GM10847 (cell line): ENCODE results near the gene SLC11A2.

Experiments
- POLR2A ChIP-seq: IDR thresholded peaks from 2 replicates; pipeline ENCODE4 v1.6.1; 2011; ENCODE audit not compliant: insufficient read length; ENCODE audit errors: extremely low read depth

SLC11A2 gene

DNA sequence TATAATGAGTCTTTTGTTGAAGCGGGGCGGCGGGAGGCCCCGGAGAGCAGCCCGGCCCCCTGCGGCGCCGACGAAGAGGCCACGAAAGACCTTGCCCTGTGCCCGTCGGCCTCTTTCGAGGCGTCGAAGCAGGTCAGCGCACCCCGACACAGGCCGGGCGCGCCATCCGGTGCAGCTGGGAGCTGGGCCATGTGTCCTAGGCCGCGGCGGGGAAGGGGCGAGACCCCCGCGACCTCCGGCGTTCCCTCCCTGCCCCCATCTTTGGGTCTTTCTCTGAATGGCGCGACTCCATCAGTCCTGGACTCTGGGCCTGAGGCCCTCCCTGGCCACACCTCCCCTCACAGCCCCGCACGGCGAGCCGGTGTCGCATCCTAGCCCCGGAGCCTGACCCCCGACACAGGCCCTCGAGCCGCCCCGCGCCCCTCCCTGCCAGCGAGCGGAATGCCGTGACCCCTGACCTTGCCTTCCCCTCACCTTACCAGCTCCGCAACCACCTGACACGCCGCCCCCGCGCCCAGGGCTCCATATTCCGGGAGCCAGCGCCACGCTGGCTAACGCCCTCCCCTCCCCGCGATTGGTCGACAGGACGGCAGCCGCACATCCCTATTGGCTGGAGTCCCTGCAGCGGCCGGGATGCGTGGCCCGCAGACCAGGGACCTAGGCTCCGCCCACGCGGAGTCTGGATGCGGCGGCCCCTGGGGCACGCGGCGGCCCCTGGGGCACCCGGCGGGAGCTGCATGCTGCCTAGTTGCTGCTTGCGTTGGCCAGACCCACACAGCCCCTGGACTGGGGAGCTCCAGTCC lies at the start of gene SLC11A2:
Gene SLC11A2, minus strand, starts transcription at position 549 of the 803 bp plus-strand sequence. CDS start 15,656 bp downstream, outside the sequence.
- peak; percentile 73 for TF ChIP-seq POLR2A

DNA sequence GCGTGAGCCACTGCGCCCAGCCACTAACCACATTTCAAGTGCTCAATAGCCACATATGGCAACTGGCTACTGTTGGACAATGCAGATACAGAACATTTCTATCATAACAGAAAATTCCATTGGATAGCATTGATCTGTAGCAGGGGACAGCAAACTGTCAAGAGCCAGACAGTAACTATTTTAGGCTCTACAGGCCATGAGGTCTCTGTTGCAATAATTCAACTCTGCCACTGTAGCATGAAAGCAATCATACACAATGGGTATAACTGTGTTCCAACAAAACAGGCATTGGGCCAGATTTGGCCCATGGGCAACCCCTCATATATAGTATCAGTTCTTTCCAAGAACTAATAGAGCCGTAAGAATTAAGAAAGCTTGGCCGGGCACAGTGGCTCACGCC lies 49.2 kb upstream of the SLC11A2 start:
- TF ChIP-seq POLR2A: no peak

DNA sequence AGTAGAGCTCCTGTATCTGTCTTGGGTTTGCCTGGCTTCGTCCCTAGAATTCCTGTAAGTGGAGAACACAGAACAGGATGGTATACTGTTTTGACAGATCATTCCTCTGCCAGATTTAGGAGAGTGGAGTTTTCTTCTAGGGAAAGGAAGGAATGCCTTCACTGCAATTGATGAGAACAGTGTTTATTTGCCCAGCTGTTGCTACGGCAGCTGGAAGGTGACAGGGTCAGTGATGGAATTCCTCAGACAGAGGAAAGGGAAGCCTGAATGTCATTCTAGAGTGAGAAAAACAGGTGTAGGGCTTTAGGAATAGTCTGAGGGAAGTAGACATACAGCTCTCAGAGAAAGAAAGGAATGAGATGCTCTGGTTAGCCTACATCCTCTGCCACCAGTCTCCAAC lies 45.5 kb upstream of the SLC11A2 start:
- no peak for TF ChIP-seq POLR2A

DNA sequence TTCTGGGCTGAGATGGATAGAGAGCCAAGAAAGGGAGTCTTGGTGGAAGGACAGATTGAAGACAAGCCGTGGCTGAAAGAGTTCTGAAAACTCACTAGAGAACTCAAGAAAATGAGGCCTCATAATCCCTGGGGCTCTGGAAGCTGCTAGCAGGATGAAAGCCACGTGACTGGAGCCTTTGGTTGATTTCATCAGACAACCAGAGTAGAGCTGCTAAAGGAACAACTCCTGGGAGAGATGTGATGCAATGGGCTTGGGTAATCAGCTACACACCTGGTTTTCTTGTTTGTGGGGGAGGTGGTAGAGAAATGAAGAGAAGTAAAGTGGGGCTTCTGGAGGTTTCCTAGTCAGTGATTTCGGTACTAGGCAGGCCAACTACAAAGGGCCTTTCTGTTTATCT lies 43.8 kb upstream of the SLC11A2 start:
- TF ChIP-seq POLR2A: no peak

DNA sequence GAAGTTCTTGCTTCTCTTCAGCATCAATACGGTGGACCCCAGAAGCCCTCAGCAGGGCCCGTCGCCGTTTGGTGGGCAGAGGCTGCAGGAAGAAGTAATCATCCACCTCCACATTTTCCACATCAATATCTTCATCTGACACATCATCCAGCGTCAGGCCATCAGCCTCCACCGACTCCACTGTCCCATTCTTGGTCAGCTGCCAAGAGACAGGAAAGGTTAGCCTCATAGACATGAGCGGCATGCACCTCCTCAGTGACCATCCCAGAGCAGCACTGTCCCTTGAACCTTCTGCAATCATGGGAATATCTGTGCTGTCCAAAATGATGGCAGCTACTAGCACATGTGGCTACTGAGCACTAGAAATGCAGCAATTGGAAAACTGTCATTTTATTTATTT lies 41.6 kb upstream of the SLC11A2 start:
- TF ChIP-seq POLR2A: no peak

DNA sequence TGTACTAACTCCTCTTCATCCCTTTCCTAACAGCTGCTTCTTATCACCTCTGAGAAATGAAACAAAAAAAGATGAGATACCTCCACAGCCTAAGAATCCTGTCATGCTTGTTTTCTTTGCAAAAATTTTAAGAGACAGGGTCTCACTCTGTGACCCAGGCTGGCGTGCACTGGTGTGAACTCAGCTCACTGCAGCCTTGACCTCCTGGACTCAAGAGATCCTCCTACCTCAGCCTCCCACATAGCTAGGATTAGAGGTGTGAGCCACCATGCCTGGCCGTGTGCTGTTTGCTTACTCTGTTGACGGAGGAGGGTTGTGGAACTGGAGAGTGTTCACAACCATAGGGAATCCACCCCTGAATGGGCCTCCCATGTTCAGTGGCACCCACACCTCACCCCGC lies 41.0 kb upstream of the SLC11A2 start:
- no peak for TF ChIP-seq POLR2A

DNA sequence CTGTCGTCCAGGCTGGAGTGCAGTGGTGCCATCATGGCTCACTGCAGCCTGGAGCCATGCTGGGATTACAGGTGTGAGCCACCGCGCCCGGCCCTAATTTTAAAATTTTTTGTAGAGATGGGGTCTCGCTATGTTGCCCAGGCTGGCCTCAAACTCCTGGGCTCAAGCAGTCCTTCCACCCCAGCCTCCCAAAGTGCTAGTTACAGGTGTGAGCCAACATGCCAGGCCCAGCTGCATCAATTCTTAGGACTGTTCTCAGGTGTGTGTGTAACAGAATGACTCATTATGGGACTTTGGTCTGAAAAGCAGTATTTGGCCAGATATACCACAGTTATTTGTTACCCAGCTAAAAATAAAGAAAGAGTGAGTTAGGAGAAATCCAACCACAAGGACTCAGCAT lies 39.3 kb upstream of the SLC11A2 start:
- TF ChIP-seq POLR2A: no peak

DNA sequence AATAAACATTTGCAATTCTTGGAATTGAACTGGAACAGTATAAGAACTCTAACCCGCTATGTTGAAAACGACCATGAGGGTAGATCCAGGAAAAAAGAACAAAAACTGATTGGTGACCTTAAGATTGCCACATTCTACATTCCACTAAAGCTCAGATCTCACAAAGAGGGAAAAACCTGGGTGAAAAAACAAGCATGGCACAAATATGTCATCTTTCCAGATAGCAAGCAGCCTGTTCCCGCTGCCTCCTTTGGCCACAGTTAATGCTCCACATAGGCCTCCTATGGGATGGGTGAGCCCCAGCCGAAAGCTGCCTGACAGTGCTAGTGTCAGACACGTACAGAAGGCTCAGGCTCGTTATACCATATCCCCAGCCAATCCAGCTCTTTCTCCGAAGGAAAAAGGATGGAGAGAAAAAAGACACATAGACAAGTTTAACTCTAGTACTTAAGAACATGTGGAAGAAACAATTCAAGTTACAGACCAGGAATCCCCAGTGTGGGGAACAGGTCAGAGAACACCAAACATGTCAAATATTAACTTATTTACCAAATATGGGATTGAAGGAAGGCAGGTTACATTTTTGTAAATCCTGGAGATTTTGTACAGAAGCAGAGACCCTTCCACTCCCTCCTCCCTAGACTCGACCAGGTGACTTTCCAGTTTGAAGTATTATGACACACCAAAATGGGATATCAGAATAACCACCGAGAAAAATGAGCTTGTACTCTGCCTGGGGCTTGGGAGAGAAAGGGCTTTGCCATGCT lies 36.6 kb upstream of the SLC11A2 start:
- no peak for TF ChIP-seq POLR2A

DNA sequence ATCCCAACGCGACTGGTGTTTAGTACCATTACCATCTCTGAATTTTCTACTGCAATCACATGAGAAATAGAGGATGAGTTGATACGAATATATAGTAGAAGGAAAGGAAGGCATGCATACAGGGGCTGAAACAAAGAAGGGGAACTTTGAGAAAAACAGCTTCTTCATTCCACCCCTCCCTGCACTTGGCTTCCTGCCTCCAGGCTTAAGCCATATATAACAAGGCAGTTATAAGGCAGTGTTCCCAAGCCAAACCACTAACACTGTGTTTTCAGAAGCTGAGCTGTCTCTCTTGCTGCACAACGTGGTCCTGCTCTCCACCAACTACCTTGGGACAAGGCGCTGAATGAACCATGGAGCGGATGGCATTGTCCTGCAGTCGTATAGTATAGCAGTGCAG lies 32.9 kb upstream of the SLC11A2 start:
- TF ChIP-seq POLR2A: no peak

DNA sequence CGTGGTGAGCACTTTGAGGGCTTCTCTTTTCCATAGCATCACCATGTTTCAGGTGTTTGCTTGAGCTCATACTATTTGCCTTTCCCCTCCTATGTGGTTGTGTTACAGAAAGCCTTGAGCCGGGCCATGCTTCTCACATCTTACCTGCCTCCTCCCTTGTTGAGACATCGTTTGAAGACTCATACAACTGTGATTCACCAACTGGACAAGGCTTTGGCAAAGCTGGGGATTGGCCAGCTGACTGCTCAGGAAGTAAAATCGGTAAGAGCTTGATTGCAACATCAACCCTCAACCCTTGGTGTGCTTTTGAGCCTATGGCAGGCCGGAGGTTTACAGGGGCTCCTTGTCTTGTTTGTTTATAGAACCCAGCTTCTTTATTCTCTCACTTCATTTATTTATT lies 30.1 kb upstream of the SLC11A2 start:
- TF ChIP-seq POLR2A: no peak

DNA sequence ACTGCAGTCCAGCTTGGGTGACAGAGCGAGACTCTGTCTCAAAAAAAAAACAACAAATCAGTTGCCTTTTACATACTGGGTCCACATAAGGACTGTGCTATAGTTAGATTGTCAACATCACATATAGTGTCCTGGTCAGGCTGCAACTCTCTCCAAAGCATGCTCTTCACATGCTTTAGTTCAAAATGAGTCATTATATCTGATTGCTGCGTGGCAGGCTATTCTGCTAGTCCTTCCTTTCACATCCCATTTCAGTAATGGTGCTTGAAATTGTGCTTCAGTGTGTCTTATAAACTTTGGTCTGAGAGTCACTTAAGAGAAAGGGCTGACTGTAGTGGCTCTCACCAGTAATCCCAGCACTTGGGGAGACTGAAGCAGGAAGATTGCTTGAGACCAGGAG lies 28.9 kb upstream of the SLC11A2 start:
- TF ChIP-seq POLR2A: no peak

DNA sequence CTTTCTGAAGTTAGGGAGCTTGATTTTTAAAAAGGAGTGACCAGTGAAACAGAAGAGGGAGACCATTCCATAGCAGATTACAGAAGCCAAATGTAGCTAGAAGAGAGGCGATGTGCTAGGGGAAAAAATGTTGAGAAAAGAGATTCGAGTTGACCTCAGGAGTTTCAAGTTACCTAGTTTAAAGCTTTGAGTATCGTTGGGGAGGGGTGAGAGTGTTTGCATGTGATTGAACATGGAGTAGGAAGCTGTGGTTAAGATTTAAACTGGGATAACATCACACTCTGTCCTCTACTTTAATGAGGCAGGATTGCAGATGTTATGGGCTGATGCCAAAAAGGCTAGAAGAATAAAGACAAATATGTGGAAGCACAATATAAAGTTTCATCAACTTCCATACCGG lies 25.6 kb upstream of the SLC11A2 start:
- TF ChIP-seq POLR2A: no peak

DNA sequence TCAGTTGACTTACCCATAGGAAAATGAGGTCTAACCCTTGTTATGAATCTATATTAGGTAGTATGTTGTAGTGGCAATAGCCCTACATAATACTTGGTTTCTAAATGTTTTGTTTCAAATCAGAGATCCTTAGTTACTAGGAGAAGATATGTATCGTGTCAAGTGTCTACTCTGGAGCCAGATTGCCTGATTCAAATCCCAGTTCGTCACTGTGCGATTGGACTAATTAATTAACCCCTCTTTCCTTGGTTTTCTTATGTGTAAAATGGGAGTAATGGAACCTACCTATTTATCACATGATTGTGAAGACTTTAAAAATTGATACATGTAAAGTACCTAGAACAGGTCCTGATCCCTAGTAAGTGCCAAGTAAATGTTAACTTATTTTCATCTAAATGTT lies 23.3 kb upstream of the SLC11A2 start:
- no peak for TF ChIP-seq POLR2A

DNA sequence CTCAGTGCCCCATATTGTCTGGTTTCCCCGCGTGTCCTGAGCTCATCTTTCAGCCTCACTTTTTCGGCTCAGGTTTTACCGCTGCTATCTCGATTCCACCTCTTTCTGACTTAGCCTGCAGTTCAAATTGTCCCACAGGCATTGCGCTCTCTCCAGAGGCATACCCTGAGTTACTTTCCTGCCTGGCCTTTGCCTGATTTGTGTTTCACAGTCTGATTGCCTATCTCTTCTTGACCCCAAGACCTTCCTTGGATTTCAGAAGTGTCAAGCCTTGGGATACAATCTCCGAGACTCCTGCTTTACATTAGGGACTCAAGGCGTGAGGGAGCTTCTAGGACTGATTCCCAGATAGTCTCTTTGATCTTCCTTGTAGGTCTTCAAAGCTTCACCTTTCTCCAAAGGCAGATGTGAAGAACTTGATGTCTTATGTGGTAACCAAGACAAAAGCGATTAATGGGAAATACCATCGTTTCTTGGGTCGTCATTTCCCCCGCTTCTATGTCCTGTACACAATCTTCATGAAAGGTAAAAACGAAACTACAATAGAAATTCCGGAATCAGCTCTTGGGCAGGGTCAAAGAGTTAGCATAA lies 22.6 kb upstream of the SLC11A2 start:
- TF ChIP-seq POLR2A: no peak

DNA sequence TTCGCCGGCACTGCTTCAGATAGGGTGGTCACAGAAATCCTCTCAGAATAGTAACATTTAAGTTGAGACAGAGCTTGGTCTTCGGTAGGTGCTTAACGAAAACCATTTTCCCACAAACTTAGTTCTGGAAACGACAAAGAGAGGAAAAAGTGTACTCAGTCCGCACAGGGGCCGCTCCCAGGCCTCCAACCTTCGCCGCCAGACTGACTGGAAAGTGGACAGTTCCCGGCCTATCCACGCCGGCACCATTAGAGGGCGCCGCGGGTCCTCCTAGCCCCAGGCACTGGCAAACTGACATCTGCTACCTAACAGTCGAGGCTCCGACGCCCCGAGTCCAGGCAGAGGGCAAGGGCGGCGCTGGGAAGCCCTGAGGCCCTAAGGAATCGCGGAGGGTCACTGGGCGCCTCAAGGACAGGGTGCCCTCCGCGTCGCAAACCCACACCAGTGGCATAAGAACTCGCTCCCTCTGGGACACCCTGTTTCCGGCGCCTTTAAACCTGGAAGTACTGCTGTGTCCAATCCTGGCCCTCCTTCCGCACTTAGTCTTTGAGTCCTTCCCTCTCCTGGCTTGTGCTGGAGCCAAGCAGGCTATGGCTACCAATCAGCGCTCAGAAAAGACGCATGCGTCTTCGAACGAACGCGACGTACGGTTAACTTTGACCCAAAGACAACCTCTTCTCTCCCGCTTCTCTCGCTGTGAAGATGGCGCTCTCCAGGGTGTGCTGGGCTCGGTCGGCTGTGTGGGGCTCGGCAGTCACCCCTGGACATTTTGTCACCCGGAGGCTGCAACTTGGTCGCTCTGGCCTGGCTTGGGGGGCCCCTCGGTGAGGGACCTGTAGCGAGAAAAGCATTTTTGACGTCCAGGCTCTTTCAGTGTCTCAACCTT lies 21.7 kb upstream of the SLC11A2 start, which contains the start of gene LETMD1:
Gene LETMD1, plus strand, starts transcription at position 673 of the 886 bp plus-strand sequence. Its CDS starts 30 bp downstream, at position 703.
- peak; percentile 84 for TF ChIP-seq POLR2A
